LNCAP (cell line): ENCODE results near the gene LIN37.

Experiments
- CTCF ChIP-seq: fragments of 450-650 bp; IDR thresholded peaks from 2 replicates; pipeline ENCODE4 v1.5.1; 2017; ENCODE audit warnings: mild to moderate bottlenecking

Gene LIN37

GRCh38 chr19:35746087-35746462 is 2.3 kb upstream of the LIN37 start:
- no peak for TF ChIP-seq CTCF

DNA sequence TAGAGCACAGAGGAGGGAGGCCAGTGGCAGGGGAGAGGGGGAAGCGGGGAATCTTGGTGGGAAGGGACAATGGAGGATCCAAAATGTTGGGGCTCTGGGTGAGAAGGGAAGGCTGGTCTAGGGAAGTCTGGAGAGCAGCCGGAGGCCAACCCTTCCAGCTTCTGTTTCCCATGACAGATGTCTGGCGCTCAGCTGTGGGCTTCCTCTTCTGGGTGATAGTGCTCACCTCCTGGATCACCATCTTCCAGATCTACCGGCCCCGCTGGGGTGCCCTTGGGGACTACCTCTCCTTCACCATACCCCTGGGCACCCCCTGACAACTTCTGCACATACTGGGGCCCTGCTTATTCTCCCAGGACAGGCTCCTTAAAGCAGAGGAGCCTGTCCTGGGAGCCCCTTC is 1.8 kb upstream of the LIN37 start:
- TF ChIP-seq CTCF = no peak

DNA sequence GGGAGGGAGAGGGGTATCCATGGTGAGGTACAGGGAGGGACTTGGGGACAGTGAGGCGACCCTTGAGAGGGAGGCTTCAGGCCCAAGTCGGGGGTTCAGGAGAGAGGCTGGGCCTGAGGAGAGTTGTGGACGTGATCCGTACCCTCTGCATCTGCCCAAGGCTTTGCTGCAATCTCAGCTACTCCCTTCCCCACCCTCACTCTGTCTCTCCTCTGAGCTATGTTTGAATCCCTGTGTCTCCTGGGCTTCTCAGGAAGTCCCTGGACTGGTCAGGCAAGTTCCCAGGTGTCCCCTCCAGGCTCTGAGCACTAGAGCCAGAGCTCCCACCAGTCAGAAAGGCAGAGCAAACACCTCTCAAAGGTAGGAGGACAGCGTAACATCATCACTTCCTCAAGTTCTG is 1.8 kb downstream of the LIN37 start:
- no peak for TF ChIP-seq CTCF

GRCh38 chr19:35751839-35752745 is 3.7 kb downstream of the LIN37 start:
- TF ChIP-seq CTCF = no peak

GRCh38 chr19:35752746-35753350 is 4.5 kb downstream of the LIN37 start:
- no peak for TF ChIP-seq CTCF

DNA sequence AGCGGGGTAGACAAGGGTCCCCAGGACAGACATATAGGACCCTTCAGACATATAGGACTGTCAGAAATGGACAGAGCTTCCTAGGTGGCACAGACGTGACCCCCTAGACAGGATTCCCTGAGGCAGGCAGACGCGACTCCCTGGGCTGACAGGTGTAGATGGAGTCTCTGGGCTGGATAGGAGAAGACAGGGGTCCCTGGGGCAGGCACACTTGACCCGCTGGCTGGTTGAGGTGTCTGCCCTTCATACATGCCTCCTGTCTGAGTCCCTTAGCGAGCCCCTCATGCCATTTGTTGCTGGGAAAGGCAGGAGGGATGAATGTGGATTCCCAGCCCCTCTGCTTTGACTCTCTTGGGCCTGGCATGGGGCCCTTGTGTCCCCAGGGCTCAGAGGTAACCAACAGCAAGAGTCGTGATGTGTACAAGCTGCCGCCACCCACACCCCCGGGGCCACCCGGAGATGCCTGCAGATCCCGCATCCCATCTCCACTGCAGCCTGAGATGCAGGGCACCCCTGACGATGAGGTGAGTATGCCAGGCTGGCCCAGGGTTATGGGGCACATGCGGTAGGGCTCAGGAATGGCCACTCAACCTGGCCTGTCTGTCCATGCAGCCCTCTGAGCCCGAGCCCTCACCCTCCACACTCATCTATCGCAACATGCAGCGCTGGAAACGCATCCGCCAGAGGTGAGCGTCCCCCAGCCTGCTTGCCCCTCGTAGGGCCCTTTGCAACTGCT is 5.4 kb downstream of the LIN37 start:
- TF ChIP-seq CTCF = no peak

DNA sequence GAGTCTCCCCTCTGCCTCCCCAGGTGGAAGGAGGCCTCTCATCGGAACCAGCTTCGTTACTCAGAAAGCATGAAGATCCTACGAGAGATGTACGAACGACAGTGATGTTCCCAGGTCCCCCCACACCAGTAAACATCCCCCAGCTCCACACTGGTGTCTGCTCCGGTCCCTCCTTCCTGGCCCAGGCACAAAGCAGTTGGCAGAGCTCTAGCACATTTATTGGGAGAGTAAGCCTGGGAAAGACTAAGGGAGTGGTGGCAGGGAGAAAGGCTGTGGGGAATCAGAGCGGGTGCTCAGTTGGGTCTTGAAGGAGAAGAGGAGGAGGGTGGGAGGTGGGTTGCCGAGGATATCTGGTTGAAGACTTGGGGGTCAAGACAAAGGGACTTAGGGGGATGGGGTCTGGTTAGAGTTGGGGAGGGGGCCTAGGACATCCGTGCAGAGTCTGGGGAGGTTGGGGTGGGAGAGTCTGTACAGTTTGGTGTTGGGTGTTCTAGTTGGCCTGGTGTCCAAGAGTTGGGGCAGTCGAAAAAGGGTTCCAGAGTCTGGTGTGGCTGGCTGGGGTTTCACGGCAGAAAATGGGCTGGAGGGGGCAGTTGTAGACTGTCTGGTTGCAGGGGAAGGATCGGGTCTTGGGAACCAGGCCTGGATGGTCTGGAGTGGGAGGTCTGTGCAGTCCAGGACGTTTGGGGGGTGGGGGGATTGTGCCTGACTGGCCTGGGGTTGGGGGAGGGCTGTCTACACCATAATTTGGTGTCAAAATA is 6.2 kb downstream of the LIN37 start:
- TF ChIP-seq CTCF = no peak
